ENCODE results near the gene RPH3AL. TPM values are rescaled to one million over a fixed set of nuclear protein-coding genes. Genes with fewer than 3 reads are reported as not detected.

RPH3AL gene
- total and polyA plus RNA-seq, 2 of the 8 experiments (the other 6 are each of a cell fraction or from before 2014, with no cell fraction given) = 5.6 to 5.8 TPM

DNA sequence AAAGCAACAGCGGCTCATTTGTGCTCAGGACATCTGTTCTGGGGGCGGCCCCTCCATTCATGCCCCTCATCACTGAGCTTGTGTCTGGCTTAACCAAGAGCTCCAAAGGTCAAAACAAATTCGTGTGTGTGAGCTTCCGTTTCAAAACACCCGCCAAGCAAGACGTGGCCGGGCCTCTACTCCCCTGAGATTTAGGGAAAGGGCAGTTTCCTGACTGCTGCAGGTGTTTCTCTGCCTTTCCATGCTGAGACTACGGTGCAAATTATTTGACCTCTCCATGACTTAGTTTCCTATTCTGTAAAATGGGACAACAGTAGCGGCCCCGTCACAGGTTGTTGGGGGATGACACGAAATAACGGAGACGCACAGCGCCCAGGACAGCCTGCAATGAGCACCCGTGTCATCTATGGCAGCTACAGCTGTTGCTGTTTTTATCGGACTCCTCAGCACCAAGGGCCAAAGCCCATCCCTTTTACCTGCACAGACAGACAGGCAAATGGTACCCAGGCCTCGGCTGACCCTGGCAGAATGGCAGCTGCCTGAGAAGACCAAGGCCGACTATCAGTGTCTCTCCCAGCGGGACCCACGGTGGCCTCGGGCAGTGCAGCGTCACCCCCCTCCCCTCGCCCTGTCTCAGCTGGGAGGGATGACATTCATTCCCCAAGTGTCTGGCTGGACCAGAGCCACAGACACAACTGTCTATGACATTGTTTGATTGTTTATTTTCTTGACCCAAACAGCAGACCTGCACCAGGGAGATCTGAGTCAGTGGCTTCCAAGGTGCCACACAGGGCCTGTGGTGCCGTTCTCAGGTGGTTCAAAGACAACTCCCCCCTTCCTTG, 120.4 kb downstream of the RPH3AL start (continued):
- TF ChIP-seq POU5F1 (IDR thresholded peaks at IDR 0.05; ENCODE audit: low read depth, low read length) (no peak), YY1 (IDR thresholded peaks at IDR 0.05; ENCODE audit: low read depth, low read length) (no peak), ASH2L (IDR thresholded peaks at IDR 0.05; ENCODE audit: low read length) (no peak)

All from H1 (cell line).